Measurements from ENCODE around the gene EMC8.
A peak's percentile ranks its signal among the peaks of the same experiment; 100 is the strongest.
"Not testable (repeated sequence)": the region's sequence is repeated elsewhere in the genome, so short reads cannot be mapped to it uniquely, and the experiment has no call there.

EMC8 gene

GRCh38 chr16:85821390-85822135 lies 22.2 kb upstream of the EMC8 start:
- peak; percentile 97 to 99 (median 98) for TF ChIP-seq CTCF (IDR thresholded peaks at IDR 0.05; ENCODE audit: unreplicated experiment in 3 of 3)
- no peaks in the 10 kb centered on the region for H3K36me3 Mint-ChIP-seq (ENCODE audit: low read depth)
- no peak overlapping the region for H3K27ac Mint-ChIP-seq
- no peaks in the 10 kb centered on the region for H3K9me3 Mint-ChIP-seq
- H3K4me1 Mint-ChIP-seq = no peaks in the 10 kb centered on the region
- H3K4me3 Mint-ChIP-seq = no peak overlapping the region
- peaks cover 66% of the 10 kb centered on the region for H3K27me3 Mint-ChIP-seq (ENCODE audit: low read depth)

- Mint-ChIP-seq H3K4me1 (no peaks in the 10 kb centered on the region), H3K9me3 (no peaks in the 10 kb centered on the region)
These were observed 21.4 kb upstream of the EMC8 start for GRCh38 chr16:85820604-85821372.

GRCh38 chr16:85819771-85820170 lies 20.4 kb upstream of the EMC8 start:
- Mint-ChIP-seq H3K36me3 (ENCODE audit: low read depth) (no peaks in the 10 kb centered on the region), H3K27ac (no peak overlapping the region), H3K4me3 (no peak overlapping the region), H3K27me3 (ENCODE audit: low read depth) (peaks cover 70% of the 10 kb centered on the region), H3K9me3 (no peaks in the 10 kb centered on the region), H3K4me1 (no peaks in the 10 kb centered on the region)
- TF ChIP-seq CTCF (IDR thresholded peaks at IDR 0.05; ENCODE audit: unreplicated experiment in 3 of 3) = no peak

More at GRCh38 chr16:85820604-85821372, 21.4 kb upstream of the EMC8 start:
- no peak for TF ChIP-seq CTCF (IDR thresholded peaks at IDR 0.05; ENCODE audit: unreplicated experiment in 3 of 3)
- Mint-ChIP-seq H3K27me3 (ENCODE audit: low read depth) (peaks cover 66% of the 10 kb centered on the region), H3K4me3 (no peak overlapping the region), H3K27ac (no peak overlapping the region), H3K36me3 (ENCODE audit: low read depth) (no peaks in the 10 kb centered on the region)

GRCh38 chr16:85819245-85819644 lies 19.9 kb upstream of the EMC8 start:
- Mint-ChIP-seq H3K9me3 (no peaks in the 10 kb centered on the region), H3K4me1 (no peaks in the 10 kb centered on the region), H3K36me3 (ENCODE audit: low read depth) (no peaks in the 10 kb centered on the region), H3K27me3 (ENCODE audit: low read depth) (peaks cover 75% of the 10 kb centered on the region), H3K4me3 (no peak overlapping the region), H3K27ac (no peak overlapping the region)
- TF ChIP-seq CTCF (IDR thresholded peaks at IDR 0.05; ENCODE audit: unreplicated experiment in 3 of 3) = peak; percentile 46 to 56 (median 52)

GRCh38 chr16:85817195-85817594 lies 17.9 kb upstream of the EMC8 start:
- not testable (repeated sequence) for H3K9me3 Mint-ChIP-seq; H3K36me3 Mint-ChIP-seq (ENCODE audit: low read depth); H3K4me1 Mint-ChIP-seq; H3K4me3 Mint-ChIP-seq; H3K27ac Mint-ChIP-seq
- peaks cover 92% of the 10 kb centered on the region for H3K27me3 Mint-ChIP-seq (ENCODE audit: low read depth)

- no peaks in the 10 kb centered on the region for H3K9me3 Mint-ChIP-seq
- no peak overlapping the region for H3K4me3 Mint-ChIP-seq
These were observed 16.8 kb upstream of the EMC8 start for GRCh38 chr16:85816159-85816558.

More at GRCh38 chr16:85816159-85816558, 16.8 kb upstream of the EMC8 start:
- TF ChIP-seq CTCF (IDR thresholded peaks at IDR 0.05; ENCODE audit: unreplicated experiment in 3 of 3) = no peak
- no peaks in the 10 kb centered on the region for H3K36me3 Mint-ChIP-seq (ENCODE audit: low read depth)
- no peak overlapping the region for H3K27ac Mint-ChIP-seq
- H3K4me1 Mint-ChIP-seq = no peaks in the 10 kb centered on the region
- H3K27me3 Mint-ChIP-seq (ENCODE audit: low read depth) = peaks cover 92% of the 10 kb centered on the region

Measured in nephron (organoid).